GM18519 (cell line): ENCODE measurements around the gene MYF5.

Source experiments
- ATAC-seq: cut with Tn5 transposase; IDR thresholded peaks from one replicate; pipeline ENCODE4 v1.9.1; 2021; ENCODE audit warnings: mild to moderate bottlenecking, moderate library complexity; ENCODE audit not compliant: unreplicated experiment, low FRiP score

The MYF5 gene

DNA sequence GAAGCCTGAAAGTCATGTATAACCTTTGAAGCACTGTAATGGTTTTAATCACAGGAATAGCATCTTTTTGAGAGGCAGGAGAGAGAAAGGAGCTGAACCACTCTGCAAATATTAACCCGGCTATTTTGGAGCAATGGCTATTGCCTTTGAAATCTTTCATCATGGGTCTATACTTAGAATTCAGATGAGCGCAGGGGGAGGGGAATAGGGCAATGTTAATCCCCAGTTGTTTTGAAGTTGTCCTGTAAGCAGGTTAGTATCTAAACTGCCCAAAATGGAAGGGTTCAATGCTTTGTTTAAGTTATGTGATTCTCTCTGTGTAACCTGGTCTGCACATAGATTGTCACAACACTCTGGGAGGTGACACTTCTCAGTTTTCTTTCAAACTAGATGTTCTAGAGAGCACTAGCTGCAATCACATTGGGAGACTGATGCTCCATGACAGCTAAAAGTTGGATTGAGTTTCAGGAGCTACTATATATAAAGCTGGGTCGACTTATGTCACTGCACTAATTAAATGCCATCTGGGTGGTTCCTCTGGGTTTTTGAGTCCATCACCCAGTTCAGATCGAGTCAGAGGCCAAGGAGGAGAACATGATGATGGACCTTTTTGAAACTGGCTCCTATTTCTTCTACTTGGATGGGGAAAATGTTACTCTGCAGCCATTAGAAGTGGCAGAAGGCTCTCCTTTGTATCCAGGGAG is 9.4 kb upstream of the MYF5 start, which contains the start of gene MYF6:
Gene MYF6, plus strand, starts transcription at position 509 of the 704 bp plus-strand sequence. Its CDS starts 86 bp downstream, at position 595.
- ATAC-seq: no peak

DNA sequence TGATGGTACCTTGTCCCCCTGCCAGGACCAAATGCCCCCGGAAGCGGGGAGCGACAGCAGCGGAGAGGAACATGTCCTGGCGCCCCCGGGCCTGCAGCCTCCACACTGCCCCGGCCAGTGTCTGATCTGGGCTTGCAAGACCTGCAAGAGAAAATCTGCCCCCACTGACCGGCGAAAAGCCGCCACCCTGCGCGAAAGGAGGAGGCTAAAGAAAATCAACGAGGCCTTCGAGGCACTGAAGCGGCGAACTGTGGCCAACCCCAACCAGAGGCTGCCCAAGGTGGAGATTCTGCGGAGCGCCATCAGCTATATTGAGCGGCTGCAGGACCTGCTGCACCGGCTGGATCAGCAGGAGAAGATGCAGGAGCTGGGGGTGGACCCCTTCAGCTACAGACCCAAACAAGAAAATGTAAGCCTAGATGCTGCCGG is 8.9 kb upstream of the MYF5 start:
- no peak for ATAC-seq

DNA sequence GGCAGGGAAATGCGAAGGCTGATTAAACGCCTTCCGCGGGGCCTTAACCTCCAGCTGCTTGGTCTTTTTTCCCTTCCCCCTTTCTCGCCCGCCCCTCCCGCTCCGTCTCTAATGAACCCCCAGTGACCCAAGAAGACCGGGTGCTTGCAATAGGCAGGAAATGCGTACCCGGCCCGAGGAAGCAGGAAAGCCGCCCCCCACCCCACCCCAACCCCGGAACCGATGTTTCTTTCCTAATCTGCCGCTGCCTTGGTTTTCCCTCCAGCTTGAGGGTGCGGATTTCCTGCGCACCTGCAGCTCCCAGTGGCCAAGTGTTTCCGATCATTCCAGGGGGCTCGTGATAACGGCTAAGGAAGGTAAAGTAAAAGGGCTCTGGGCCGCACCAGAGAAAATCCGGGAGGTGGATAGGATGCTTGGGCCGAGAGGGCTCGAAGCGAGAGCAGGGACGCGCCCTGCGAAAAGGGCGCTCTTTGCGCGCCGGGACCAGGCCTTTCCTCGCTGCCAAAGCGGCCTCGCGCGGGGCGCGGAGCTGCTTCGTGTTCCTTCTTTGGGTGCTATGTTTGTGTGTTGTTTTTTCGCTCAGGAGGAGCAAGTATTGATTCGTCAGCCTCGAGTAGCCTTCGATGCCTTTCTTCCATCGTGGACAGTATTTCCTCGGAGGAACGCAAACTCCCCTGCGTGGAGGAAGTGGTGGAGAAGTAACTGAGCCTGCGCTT is 8.3 kb upstream of the MYF5 start:
- no peak for ATAC-seq

DNA sequence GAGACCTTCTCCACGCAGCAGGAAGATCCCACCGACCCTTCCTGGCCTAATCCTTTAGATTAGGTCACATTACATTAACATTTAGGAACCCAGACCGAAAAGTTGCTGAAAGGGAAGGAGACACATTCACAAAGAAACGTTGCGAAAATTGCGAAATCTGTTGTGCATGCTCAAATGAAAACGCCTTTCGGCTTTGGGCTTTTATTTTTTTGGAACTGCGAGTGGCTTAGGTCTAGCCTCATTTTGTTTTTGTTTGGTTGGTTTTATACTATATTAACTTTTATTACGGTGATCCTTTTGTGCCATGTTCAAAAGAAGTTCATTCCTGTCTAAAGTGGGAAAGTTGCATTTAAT is 7.8 kb upstream of the MYF5 start:
- ATAC-seq: no peak

DNA sequence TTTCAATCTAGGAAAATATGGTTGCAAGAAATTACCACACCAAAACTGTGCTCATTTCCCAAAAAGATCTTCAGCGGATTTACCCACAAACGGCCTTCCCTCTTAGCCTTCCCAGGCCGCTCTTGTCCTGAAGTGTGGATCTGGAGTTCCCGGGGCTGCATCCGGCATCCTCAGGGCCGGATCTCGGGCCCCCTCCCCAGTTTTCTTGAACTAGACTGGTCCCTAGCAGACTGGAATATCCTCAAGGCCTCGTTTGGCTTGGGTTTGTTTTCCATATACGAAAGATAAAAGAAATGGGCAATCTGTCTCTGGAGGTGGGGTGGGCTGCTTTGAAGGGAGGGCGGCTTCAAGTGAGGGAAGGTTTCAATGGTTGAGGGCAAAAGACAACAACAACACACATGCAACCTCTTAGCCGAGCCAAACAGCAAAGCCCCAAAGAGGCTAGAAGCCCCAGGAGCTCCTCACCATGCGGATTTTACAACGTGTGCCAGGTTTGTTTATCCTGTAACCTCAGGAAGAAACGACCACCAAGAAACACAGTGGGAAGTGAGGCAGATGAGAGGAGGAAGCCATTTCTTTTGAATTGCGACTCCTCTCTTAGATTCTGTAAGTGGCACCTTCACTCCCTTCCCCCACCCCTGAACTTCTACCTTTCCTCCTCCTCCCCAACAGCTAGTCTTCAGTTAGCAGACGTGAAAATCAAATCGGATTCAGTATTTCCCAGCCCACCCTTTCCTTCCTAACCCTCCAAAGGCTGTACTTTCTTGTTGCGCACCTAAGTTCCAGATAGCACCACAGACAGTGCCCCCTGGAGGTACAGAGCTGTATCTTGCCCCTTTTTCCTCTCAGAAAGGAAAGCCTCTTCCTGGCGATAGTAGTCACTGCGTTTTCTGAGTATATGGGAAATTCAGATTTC is 6.6 kb upstream of the MYF5 start:
- ATAC-seq: no peak

DNA sequence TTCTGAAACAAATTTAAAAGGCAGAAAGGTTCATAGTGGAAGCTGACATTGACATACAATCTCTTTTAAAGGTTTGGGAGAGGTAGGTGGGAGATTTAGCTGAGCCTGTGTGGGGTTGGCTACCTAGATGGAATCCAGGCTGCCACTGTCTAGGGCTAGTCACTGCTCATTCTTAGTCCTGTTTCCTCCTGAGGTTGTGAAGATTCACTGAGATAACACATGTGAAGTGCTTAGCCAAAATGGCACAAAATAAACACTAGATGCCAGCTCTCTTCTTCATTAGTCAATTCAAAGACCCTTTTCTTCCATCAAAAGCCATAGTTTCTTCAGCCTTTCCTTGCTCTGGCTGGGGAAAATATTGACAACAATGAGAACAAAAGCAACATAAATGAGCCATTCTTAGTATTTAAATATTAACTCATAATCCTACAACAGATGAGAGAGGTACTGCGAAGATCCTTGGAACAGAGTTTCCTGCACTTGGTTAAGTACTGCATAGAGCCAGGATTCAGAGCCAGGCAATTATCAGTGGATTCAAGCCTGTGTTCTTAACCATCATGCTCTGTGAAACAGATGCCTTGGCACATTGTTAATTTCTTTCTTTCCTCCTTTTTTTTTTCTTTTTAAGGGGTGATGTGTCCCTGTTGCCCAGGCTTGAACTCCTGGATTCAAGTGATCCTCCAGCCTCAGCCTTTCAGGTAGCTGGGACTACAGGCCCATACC is 5.8 kb upstream of the MYF5 start:
- no peak for ATAC-seq

DNA sequence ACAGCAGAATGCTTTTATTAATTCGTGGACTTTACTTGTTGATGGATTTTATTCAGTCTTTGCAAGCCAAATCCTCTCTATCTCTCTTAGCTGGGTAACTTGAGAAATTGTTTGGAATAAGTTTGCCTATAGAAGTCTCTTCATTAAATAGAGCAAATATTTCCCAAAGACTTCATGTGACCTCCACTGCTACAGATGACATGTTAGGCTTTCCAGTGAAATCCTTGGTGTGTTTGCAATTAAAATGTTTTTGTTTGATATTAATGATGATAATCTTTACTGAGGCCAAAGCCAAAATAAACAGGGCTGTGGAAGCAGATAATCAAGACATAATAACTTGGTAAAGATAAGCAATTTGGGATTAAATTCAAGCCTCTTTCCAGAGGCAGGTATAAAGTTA is 4.8 kb upstream of the MYF5 start:
- no peak for ATAC-seq

DNA sequence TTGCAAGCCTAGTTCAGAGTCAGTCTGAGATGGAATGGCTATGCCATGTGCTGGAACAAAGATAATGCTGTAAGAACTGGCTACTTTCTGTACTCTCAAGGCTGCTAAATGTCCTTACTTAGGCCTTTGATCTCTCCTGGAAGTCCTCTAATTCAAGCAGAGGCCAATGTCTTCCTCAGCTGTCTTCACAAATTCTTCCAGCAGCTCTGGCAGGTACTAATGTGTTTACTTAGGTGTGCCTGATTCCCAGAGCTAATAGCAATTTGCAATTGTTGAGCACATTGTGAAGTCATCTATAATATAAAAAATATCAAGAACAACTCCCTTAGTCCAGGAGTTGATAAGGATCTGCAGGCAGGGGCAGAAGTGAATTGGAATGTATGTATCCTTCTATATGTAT is 3.8 kb upstream of the MYF5 start:
- ATAC-seq: no peak

DNA sequence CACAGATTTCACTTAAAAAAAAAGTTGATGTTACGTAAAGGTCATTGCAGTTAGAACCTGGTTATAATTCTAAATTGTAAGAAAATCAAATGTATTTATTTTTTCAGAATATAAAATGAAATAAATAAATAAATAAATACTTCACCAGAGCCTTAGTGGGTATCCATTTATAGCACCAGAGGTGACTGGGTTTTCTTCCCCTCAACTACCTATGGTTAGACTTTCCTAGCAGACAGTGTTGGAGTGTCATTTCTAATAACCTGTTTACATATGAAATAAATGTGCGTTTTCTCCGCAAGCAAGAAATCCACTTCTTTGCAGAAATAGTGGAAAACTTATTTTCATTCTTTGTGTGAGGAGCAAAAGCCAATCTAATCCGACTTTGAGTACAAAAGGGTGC is 3.3 kb upstream of the MYF5 start:
- no peak for ATAC-seq

DNA sequence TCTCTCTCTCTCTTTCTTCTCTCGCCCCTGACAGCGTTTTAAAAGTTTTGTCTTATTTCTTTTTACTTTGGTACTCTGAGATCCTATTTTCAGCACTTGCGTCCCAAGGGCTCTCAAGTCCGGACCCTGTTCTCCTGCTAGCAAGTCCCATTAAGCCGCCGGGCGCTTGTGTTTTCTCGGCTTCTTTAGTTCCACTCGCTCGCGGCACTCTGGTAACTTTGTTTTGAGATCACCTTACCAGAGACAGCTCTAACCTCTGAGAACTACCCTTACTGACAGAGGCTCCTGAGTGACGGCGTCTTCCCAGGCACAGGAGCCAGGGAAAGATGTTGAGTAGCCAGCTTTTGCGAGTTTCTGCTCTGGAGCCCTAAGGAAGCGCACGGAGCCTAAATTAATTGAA is 2.7 kb upstream of the MYF5 start:
- no peak for ATAC-seq

DNA sequence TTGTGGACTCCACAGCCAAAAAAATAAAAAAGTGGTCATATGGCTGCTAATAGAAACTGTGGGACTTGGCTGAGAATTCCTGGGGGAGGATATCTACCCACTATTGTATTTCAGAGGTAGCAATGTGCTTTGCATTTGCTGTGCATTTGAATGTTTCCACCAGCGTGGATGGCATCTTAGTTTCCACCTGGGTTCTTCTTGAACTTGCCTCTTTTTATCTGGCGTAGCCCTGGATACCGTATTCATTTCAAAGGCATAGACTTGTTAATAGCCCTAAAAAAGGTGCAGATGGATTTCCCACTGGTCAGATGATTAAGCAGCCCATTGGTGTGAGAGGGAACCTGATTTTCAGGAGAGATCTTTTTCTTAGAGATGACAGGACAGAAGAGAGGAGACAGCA is 1.9 kb upstream of the MYF5 start:
- no peak for ATAC-seq

DNA sequence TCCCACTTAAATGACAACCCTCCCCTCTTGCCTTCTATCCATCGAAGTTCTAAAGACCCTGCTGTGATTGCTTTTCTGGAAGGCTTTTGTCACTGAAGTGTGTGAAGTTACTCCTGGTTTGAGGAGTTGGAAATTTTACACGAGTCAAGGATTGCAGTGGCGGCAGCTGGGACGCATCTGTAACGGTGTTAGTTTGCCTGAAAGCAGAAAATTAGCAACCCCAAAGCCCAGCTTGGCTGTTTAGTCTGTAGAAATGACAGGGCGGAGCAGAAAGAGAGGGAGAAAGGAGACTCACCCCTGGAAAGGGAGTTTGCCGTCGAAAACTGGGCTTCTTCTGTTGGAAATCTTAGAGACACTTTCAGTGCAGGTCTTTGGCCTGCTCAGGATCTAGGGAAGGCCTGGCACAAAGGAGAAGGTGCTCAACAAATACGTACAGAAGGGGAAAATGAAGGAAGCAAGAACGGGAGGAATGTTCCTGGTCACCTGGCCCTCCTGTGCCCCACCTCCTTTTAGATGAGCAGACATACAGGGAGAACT is 931 bp upstream of the MYF5 start:
- no peak for ATAC-seq

DNA sequence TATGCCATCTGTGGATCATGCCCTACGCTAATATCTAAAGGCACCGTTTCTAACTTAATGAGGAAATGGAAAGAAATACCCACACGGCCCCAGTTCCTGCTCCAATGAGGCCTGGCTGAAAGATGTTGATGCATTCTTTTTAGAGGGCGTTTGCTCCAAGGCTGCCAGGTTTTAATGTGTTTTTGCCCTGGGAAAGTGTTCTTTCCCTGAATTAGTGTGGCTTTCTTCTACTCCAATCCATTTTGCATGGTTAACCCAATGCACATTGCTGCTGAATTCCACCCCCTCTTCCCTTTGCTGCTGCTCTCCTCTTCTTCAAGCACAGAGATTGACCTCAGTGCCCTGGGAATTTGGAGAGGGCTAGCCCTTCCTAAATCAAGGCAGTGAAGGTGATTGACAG is 1.1 kb downstream of the MYF5 start:
- no peak for ATAC-seq

DNA sequence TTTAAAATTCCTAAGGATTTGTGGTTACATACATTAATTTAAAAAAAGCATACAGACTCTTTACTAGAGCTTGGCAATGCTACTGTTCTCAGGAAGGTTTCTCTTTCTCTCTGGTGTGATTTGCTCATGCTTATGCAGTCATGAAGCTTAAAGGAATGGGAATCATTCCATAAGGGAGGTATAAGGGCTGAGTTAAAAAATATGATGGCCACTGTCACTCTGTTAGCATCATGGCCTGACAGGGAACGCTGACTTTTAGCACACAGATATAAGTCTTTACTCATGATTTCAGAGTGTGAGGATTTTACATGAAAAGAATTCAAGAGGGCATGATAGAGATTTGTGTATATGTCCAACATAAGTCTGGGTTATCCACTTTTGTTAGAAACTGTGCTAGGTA is 3.8 kb downstream of the MYF5 start:
- no peak for ATAC-seq

DNA sequence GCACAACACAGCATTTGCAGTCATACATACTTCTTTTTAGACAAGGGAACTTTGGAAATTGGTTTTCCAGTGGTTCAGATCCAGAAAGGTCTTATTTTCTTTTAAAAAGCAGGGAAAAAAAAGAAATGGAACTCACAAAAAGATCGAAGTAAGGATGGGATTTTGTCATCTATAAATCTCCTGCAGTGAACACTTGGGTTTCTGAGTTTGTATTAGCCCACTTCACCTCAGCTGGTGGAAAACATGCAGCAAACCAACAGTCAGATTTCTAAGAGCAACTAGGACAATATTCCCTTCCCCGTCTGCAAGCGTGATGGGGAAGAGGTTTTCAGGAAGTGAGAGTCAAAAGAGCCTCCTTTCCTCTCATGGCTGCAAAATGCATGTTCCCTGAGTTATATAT is 4.6 kb downstream of the MYF5 start:
- no peak for ATAC-seq

DNA sequence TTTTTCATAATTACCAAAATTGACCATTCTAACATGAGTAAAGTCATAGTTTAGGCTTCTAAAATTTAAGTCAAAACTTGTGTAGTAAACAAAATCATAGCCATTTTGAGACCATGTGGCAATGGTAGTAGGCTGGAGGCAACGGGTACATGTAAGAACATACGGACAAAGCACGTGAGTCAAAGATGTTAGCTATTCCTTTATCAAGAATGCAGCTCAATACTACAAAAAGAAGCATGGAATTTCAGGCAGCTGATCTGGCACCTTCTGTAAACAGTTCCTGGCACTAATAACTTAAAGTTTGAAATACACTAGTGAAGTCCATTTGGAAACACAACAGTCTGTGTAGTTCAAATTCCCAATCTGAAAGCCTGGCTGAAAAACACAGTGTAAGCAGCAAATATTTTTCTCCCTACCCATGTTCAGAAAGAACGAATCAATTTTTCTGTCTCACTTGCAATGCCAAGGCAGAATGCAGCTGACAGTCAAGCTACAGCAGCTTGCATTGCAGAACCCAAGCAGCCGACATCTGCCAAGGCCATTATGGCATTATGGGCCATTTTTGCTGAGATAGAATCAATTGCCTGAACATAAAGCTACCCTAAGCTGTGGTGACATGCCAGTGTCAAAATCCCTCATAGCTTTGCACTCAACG is 29.3 kb downstream of the MYF5 start:
- no peak for ATAC-seq

DNA sequence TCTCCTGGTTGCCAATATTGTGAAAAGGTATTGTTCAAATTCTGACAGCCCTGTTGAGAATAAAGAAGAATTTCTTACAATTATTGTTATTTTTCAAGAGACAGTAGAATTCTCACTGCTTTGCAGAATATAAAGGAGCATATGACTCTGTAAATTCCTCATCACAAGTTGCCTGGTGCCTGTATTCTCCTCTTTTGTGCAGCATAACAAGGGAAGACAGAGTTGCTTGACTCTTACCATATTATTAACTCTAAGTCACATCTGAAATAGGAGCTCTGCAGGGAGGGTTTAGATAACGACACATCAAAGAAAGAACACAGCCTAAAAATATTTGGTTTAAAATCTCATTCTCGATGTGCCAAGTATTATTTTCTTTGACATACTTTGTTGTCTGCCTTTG is 31.1 kb downstream of the MYF5 start:
- no peak for ATAC-seq

DNA sequence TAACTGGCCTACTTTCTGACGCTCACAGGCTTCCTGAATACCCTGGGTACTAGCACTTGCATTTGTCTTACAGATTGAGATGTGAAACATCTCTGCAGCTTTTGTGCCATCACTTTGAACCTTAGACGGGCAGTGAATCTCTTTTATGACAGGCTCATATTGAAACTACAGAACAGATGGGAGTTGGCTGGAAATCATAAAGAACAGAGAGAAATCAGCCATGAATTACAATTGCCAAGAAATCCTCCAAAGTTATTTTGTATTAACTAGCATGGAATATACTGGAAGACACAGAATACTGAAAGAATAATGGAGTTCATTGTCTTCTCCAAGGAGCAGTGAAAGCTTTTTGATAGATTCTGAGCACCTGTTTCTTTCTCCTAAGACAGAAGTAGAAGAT is 32.7 kb downstream of the MYF5 start:
- no peak for ATAC-seq

DNA sequence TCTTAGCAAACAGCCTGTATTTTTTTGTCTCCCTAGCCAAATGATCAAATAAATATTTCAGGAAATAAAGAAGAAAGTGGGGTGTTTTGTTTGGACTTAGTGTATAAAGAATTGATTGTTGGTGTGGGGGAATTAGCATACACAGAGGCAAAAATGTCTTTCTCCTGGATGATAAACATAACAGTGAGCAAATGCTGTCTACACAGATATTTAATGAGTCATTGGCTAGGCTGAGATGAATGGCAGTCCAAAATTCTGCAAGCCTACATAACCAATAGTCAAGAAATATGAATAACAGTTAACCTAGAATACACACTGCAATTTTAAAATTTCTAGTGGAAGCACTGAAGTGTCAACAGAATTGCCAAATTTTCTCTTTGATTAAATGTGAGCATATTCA is 35.8 kb downstream of the MYF5 start:
- ATAC-seq: no peak

DNA sequence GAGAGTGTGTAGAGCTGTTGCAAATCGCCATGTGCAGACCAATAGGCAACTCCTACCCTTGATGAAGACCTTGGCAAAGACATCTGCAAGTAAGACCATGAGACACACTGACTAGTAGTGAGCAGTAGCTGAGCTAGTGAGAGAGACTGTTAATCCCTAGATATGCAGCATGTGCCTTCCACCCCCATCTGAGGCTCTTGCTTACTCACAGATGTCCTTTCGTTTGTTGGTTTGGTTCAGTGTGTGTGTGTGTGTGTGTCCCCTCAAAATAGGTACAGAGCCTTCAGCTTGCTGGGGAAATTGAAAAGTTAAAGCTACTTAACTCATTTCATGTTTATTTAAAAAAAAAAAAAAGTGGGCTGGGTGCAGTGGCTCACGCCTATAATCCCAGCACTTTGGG is 37.6 kb downstream of the MYF5 start:
- ATAC-seq: no peak
